B cell (primary cell): ENCODE data around the gene REN. TPM values are rescaled to one million over a fixed set of nuclear protein-coding genes. Genes with fewer than 3 reads are reported as not detected.

Source experiments
- ATAC-seq: fragments of 200-7000 bp; cut with Tn5 transposase; one replicate; pipeline ENCODE4 v1.10.0; 2021; ENCODE audit warnings: low read depth, mild to moderate bottlenecking, moderate number of reproducible peaks, moderate library complexity
- CTCF ChIA-PET: fragments of 350-600 bp; sonication (Branson Sonifier 250); formaldehyde crosslinking; loops from one replicate; lab custom pipeline; 2021; ENCODE audit warnings: antibody characterized with exemption, inconsistent platforms; lab: Charles Lee
- POLR2A ChIA-PET: fragments of 350-600 bp; sonication (Branson Sonifier 250); formaldehyde crosslinking; loops from one replicate; lab custom pipeline; 2021; ENCODE audit warnings: antibody characterized with exemption; lab: Charles Lee
- DNase-seq: peaks from one replicate; pipeline ENCODE4 v3.0.0; 2013
- H2AFZ ChIP-seq: 2 replicates; pipeline ENCODE4 v1.6.1; 2012; ENCODE audit warnings: mild to moderate bottlenecking, low read depth, low read length; ENCODE audit not compliant: insufficient read depth, poor library complexity, severe bottlenecking
- H3K27ac ChIP-seq, 2 donors: 1 replicate in 1 of 2; 2 replicates in 1 of 2; pipeline ENCODE4 v1.5.1; 2012 to 2013; ENCODE audit warnings: low read length in 2 of 2, mild to moderate bottlenecking in 2 of 2, moderate library complexity in 1 of 2
- H3K27me3 ChIP-seq, 4 experiments: fragments of 200-600 bp in 1 of 4; sonication (generic) in 1 of 4; replicated peaks in 1 of 4; 1 replicate in 2 of 4; 2 replicates in 2 of 4; pipeline versions ENCODE4 v1.6.1 to v1.7.0; 2013 to 2016; ENCODE audit warnings: low read length in 3 of 4, mild to moderate bottlenecking in 2 of 4, mixed read lengths in 1 of 4, moderate library complexity in 1 of 4; ENCODE audit not compliant: insufficient read depth in 4 of 4, control insufficient read depth in 3 of 4; ENCODE audit errors: control extremely low read depth in 1 of 4
- H3K36me3 ChIP-seq, 2 experiments: replicated peaks in 1 of 2; 1 replicate in 1 of 2; 2 replicates in 1 of 2; pipeline versions ENCODE4 v1.6.1 to v1.7.1; 2013; ENCODE audit warnings: low read length in 1 of 2; ENCODE audit not compliant: insufficient read depth in 2 of 2, control insufficient read depth in 1 of 2; ENCODE audit errors: control extremely low read depth in 1 of 2, extremely low read depth in 1 of 2
- H3K4me1 ChIP-seq, 2 donors: fragments of 200-600 bp in 1 of 2; sonication (generic) in 1 of 2; 1 replicate in 1 of 2; 2 replicates in 1 of 2; pipeline versions ENCODE4 v1.5.1 to v1.6.1; 2013 to 2017; ENCODE audit warnings: low read length in 2 of 2; ENCODE audit not compliant: control insufficient read depth in 2 of 2, insufficient read depth in 2 of 2
- H3K4me2 ChIP-seq: replicated peaks from 2 replicates; pipeline ENCODE3; 2012; ENCODE audit warnings: mild to moderate bottlenecking, low read depth, low read length; ENCODE audit not compliant: poor library complexity, severe bottlenecking
- H3K4me3 ChIP-seq, 5 experiments: fragments of 200-600 bp in 1 of 5; sonication (generic) in 1 of 5; 1 replicate in 3 of 5; 2 replicates in 2 of 5; pipeline versions ENCODE4 v1.5.1 to v1.7.0; 2011 to 2016; ENCODE audit warnings: low read length in 4 of 5, mild to moderate bottlenecking in 4 of 5, low read depth in 2 of 5, control low read depth in 1 of 5, moderate library complexity in 1 of 5; ENCODE audit not compliant: insufficient read depth in 1 of 5; ENCODE audit errors: control extremely low read depth in 1 of 5, extremely low read depth in 1 of 5
- H3K79me2 ChIP-seq: fragments of 200-600 bp; sonication (generic); one replicate; pipeline ENCODE4 v1.6.0; 2016; ENCODE audit warnings: low read length; ENCODE audit not compliant: control insufficient read depth, insufficient read depth
- H3K9ac ChIP-seq: fragments of 200-600 bp; sonication (generic); 2 replicates; pipeline ENCODE4 v1.6.1; 2017; ENCODE audit warnings: mild to moderate bottlenecking, low read length, moderate library complexity
- H3K9me3 ChIP-seq, 3 donors: one replicate each; pipeline versions ENCODE4 v1.6.1 to v1.7.1; 2013; ENCODE audit warnings: low read length in 2 of 3; ENCODE audit not compliant: control insufficient read depth in 2 of 3, insufficient read depth in 1 of 3; ENCODE audit errors: control extremely low read depth in 1 of 3
- H4K20me1 ChIP-seq: 2 replicates; pipeline ENCODE4 v1.6.0; 2012; ENCODE audit warnings: mild to moderate bottlenecking, low read length; ENCODE audit not compliant: insufficient read depth, control insufficient read depth, poor library complexity, severe bottlenecking
- H3K27ac Mint-ChIP-seq: one replicate; pipeline ENCODE4 v1.8.0; 2021; ENCODE audit warnings: mixed read lengths
- H3K27me3 Mint-ChIP-seq: one replicate; pipeline ENCODE4 v1.8.0; 2021; ENCODE audit warnings: mixed read lengths
- H3K4me1 Mint-ChIP-seq: one replicate; pipeline ENCODE4 v1.8.0; 2021; ENCODE audit warnings: mixed read lengths
- H3K4me3 Mint-ChIP-seq: one replicate; pipeline ENCODE4 v1.8.0; 2021; ENCODE audit warnings: mixed read lengths
- H3K9me3 Mint-ChIP-seq: one replicate; pipeline ENCODE4 v1.8.0; 2022; ENCODE audit warnings: mixed read lengths; ENCODE audit not compliant: insufficient read depth
- CTCF ChIP-seq: fragments of 200-600 bp; IDR thresholded peaks from one replicate; pipeline ENCODE4 v1.8.0; 2022; ENCODE audit warnings: antibody characterized with exemption, mild to moderate bottlenecking
- EZH2 ChIP-seq: IDR thresholded peaks from 2 replicates; pipeline ENCODE4 v1.6.1; 2012; ENCODE audit warnings: borderline replicate concordance, low read depth, mild to moderate bottlenecking, moderate library complexity, low read length; ENCODE audit not compliant: insufficient read depth, poor library complexity, severe bottlenecking
- WGBS: methylation state at CpG from one replicate; pipeline ENCODE4 v1.1.5; 2013; ENCODE audit warnings: missing lambda C conversion rate; ENCODE audit not compliant: insufficient coverage; 5-methylcytosine and 5-hydroxymethylcytosine counted together
- intact Hi-C: fragments of 100-400 bp; cut with micrococcal nuclease; formaldehyde crosslinking; loops from one replicate; pipeline ENCODE4 v1.10.0; 2022
- polyA plus RNA-seq: library from polyadenylated mRNA; depleted of rRNA; stranded (reverse); fragments of >200 nt; gene quantifications from 2 replicates; pipeline ENCODE4 v1.2.3, GENCODE V29; 2012
- total RNA-seq, 2 donors: library from RNA; stranded (reverse); fragments of 120-200 nt in 1 of 2; gene quantifications; 1 replicate in 1 of 2; 2 replicates in 1 of 2; pipeline versions ENCODE4 v1.2.3 to v1.2.4, GENCODE V29; 2013 to 2022

The REN gene
- total and polyA plus RNA-seq, 2 donors (not counting 1 experiment from before 2014, with no cell fraction given) = not detected

GRCh38 chr1:204141131-204141530 is 25.0 kb downstream of the REN start:
- Histone ChIP-seq H3K4me2 (no peak overlapping the region), H3K27ac (no peak overlapping the region), H3K36me3 (no peaks in the 10 kb centered on the region), H4K20me1 (no peaks in the 10 kb centered on the region), H3K9me3 (no peaks in the 10 kb centered on the region), H3K9ac (no peak overlapping the region), H3K4me3 (no peak overlapping the region), H3K79me2 (no peaks in the 10 kb centered on the region), H3K27me3 (no peaks in the 10 kb centered on the region), H3K4me1 (no peaks in the 10 kb centered on the region), H2AFZ (no peak overlapping the region)
- Mint-ChIP-seq H3K27ac (no peak overlapping the region), H3K4me1 (no peaks in the 10 kb centered on the region), H3K27me3 (peaks cover 29% of the 10 kb centered on the region), H3K4me3 (no peak overlapping the region), H3K9me3 (no peaks in the 10 kb centered on the region)
- DNase-seq (no peak), ATAC-seq (no peak)
- intact Hi-C loops = no loop called here
- ChIA-PET POLR2A (no interaction called here), CTCF (interaction anchor here (1.7 kb wide), 1 partner anchor 12 kb away, joined by 7 read pairs; no protein-coding TSS in a partner anchor)
- WGBS = 92% methylated on average over 2 of the region's 3 CpGs
- no peak for TF ChIP-seq CTCF

GRCh38 chr1:204139952-204140351 is 26.2 kb downstream of the REN start:
- CTCF ChIA-PET = interaction anchor here (2.5 kb wide), 1 partner anchor 11 kb away, joined by 13 read pairs; no protein-coding TSS in a partner anchor

More at GRCh38 chr1:204139952-204140351, 26.2 kb downstream of the REN start:
- H3K4me3 ChIP-seq = no peak overlapping the region
- H3K9me3 Mint-ChIP-seq = no peaks in the 10 kb centered on the region
- H2AFZ ChIP-seq = no peak overlapping the region
- no peak overlapping the region for H3K27ac ChIP-seq
- H3K9ac ChIP-seq = no peak overlapping the region
- peaks cover 34% of the 10 kb centered on the region for H3K27me3 Mint-ChIP-seq
- no peaks in the 10 kb centered on the region for H3K79me2 ChIP-seq
- intact Hi-C loops = no loop called here
- no peak overlapping the region for H3K27ac Mint-ChIP-seq
- H3K4me1 ChIP-seq = no peaks in the 10 kb centered on the region
- 98% methylated on average over 4 of the region's 6 CpGs for WGBS
- no peak overlapping the region for H3K4me2 ChIP-seq
- H4K20me1 ChIP-seq = no peaks in the 10 kb centered on the region
- no peaks in the 10 kb centered on the region for H3K9me3 ChIP-seq
- POLR2A ChIA-PET = no interaction called here
- no peaks in the 10 kb centered on the region for H3K36me3 ChIP-seq
- DNase-seq = no peak
- no peak overlapping the region for H3K4me3 Mint-ChIP-seq
- TF ChIP-seq EZH2 (no peak), CTCF (no peak)
- ATAC-seq = no peak
- no peaks in the 10 kb centered on the region for H3K27me3 ChIP-seq
- no peaks in the 10 kb centered on the region for H3K4me1 Mint-ChIP-seq
